ENCODE measurements around the gene ANKRD33B. TPM values are rescaled to one million over a fixed set of nuclear protein-coding genes. Genes with fewer than 3 reads are reported as not detected.

ANKRD33B gene
- total and polyA plus RNA-seq, 2 of the 13 experiments (the other 11 are each of a cell fraction or from before 2014, with no cell fraction given), result 0.02 TPM; not detected in 1

- DNase-seq (ENCODE audit: low spot score), result no peak
- H3K4me2 ChIP-seq (ENCODE audit: low read depth, low read length), result no peak overlapping the region
- ATAC-seq, result no peak
- no peaks in the 10 kb centered on the region for H4K20me1 ChIP-seq (ENCODE audit: insufficient read depth, low read length)
- H2AFZ ChIP-seq (ENCODE audit: low read length), result no peak overlapping the region
- POLR2A ChIA-PET, result no interaction called here
- FAIRE-seq, result no peak
- in situ Hi-C loops (cut with HindIII; ENCODE audit: extremely low pct_ligation_motif_present, low pct_unique_long_range_greater_than_20kb), result no loop called here
- WGBS (ENCODE audit: low lambda C conversion rate), result 48% methylated on average over 11 of the region's 11 CpGs
- no peak overlapping the region for H3K27ac ChIP-seq (ENCODE audit: extremely low read length, insufficient read depth, low read length)
- H3K36me3 ChIP-seq (replicated peaks in 1 of 2; ENCODE audit: control insufficient read depth in 1 of 2, insufficient read depth in 2 of 2, low read length in 2 of 2), result no peaks in the 10 kb centered on the region
- no peak for TF ChIP-seq GABPB1 (CRISPR knock-in tag; IDR thresholded peaks at IDR 0.05)
- no peak for TF ChIP-seq U2AF2 (IDR thresholded peaks at IDR 0.05; ENCODE audit: low read depth, low read length)
- TF ChIP-seq NRL (CRISPR knock-in tag; IDR thresholded peaks at IDR 0.05; ENCODE audit: borderline replicate concordance), result no peak
- TF ChIP-seq NCOA1 (CRISPR knock-in tag; IDR thresholded peaks at IDR 0.05), result no peak
- no peaks in the 10 kb centered on the region for H3K9me3 ChIP-seq (ENCODE audit: low read length)
- H3K4me1 ChIP-seq (ENCODE audit: insufficient read depth, low read length), result no peaks in the 10 kb centered on the region
- CTCF ChIA-PET (ENCODE audit: low intra/inter-chr PET ratio, low total read pairs), result no interaction called here
- no TSS peak for BruUV-seq (replicated peaks)
- intact Hi-C loops (cut with micrococcal nuclease; ENCODE audit: unreplicated experiment), result no loop called here
- no peak overlapping the region for H3K9ac ChIP-seq (ENCODE audit: insufficient read depth, low read depth, low read length)
- H3K27me3 ChIP-seq (ENCODE audit: control insufficient read depth in 1 of 2, insufficient read depth in 2 of 2, low read length in 2 of 2), result no peaks in the 10 kb centered on the region; a peak in 1 of 5 replicates
- H3K79me2 ChIP-seq (ENCODE audit: insufficient read depth, low read length), result no peaks in the 10 kb centered on the region
- H3K4me3 ChIP-seq (replicated peaks in 1 of 3; ENCODE audit: insufficient read depth in 1 of 3, low read depth in 2 of 3, low read length in 3 of 3), result no peak overlapping the region
Observed at GRCh38 chr5:10556893-10557746, 6.8 kb upstream of the ANKRD33B start.

- no peak overlapping the region for H3K4me3 ChIP-seq (replicated peaks in 1 of 3; ENCODE audit: insufficient read depth in 1 of 3, low read depth in 2 of 3, low read length in 3 of 3)
- ChIA-PET POLR2A (no interaction called here), CTCF (ENCODE audit: low intra/inter-chr PET ratio, low total read pairs) (no interaction called here)
- ATAC-seq, result no peak
- no TSS peak for BruUV-seq (replicated peaks)
- no peak for FAIRE-seq
- H3K27ac ChIP-seq (ENCODE audit: extremely low read length, insufficient read depth, low read length), result no peak overlapping the region
- no peak for DNase-seq (ENCODE audit: low spot score)
- 19% methylated on average over 4 of the region's 4 CpGs for WGBS (ENCODE audit: low lambda C conversion rate)
- no peak overlapping the region for H2AFZ ChIP-seq (ENCODE audit: low read length)
- no peaks in the 10 kb centered on the region for H3K36me3 ChIP-seq (replicated peaks in 1 of 2; ENCODE audit: control insufficient read depth in 1 of 2, insufficient read depth in 2 of 2, low read length in 2 of 2)
- in situ Hi-C loops (cut with HindIII; ENCODE audit: extremely low pct_ligation_motif_present, low pct_unique_long_range_greater_than_20kb) (no loop called here), intact Hi-C loops (cut with micrococcal nuclease; ENCODE audit: unreplicated experiment) (no loop called here)
- no peaks in the 10 kb centered on the region for H3K79me2 ChIP-seq (ENCODE audit: insufficient read depth, low read length)
- H3K27me3 ChIP-seq (ENCODE audit: control insufficient read depth in 1 of 2, insufficient read depth in 2 of 2, low read length in 2 of 2), result peaks cover 0 to 11% of the 10 kb centered on the region in 2 experiments; a peak in 2 of 5 replicates
- no peaks in the 10 kb centered on the region for H4K20me1 ChIP-seq (ENCODE audit: insufficient read depth, low read length)
- no peaks in the 10 kb centered on the region for H3K4me1 ChIP-seq (ENCODE audit: insufficient read depth, low read length)
- H3K4me2 ChIP-seq (ENCODE audit: low read depth, low read length), result no peak overlapping the region
- no peak overlapping the region for H3K9ac ChIP-seq (ENCODE audit: insufficient read depth, low read depth, low read length)
- no peaks in the 10 kb centered on the region for H3K9me3 ChIP-seq (ENCODE audit: low read length)
- TF ChIP-seq HDAC6 (IDR thresholded peaks at IDR 0.05; ENCODE audit: low read depth, low read length), result no peak
- no peak for TF ChIP-seq ZNF878 (CRISPR knock-in tag; IDR thresholded peaks at IDR 0.05)
- no peak for TF ChIP-seq E2F1 (CRISPR knock-in tag; IDR thresholded peaks at IDR 0.05)
- TF ChIP-seq GATAD2A (CRISPR knock-in tag; IDR thresholded peaks at IDR 0.05), result no peak
- no peak for TF ChIP-seq ZGPAT (CRISPR knock-in tag; IDR thresholded peaks at IDR 0.05)
- TF ChIP-seq MYNN (CRISPR knock-in tag; IDR thresholded peaks at IDR 0.05; ENCODE audit: low read depth), result no peak
- TF ChIP-seq ZSCAN22 (CRISPR knock-in tag; IDR thresholded peaks at IDR 0.05), result no peak
- no peak for TF ChIP-seq MBNL3 (CRISPR knock-in tag; conservative IDR thresholded peaks at IDR 0.05)
- no peak for TF ChIP-seq ELK4 (CRISPR knock-in tag; IDR thresholded peaks at IDR 0.05; ENCODE audit: borderline replicate concordance)
- no peak for TF ChIP-seq HCFC1 (IDR thresholded peaks at IDR 0.05; ENCODE audit: low read depth, low read length)
- no peak for TF ChIP-seq ZNF737 (CRISPR knock-in tag; IDR thresholded peaks at IDR 0.05; ENCODE audit: borderline replicate concordance)
- no peak for TF ChIP-seq SIX1 (CRISPR knock-in tag; IDR thresholded peaks at IDR 0.05; ENCODE audit: borderline replicate concordance)
Observed at GRCh38 chr5:10559151-10559550, 4.7 kb upstream of the ANKRD33B start.
